ENCODE measurements around the gene PIK3R1. TPM values are rescaled to one million over a fixed set of nuclear protein-coding genes. Genes with fewer than 3 reads are reported as not detected.

PIK3R1 gene
- total RNA-seq, 1 donor from 2014 or later, result 60.0 TPM

GRCh38 chr5:68287976-68288706 lies 72.6 kb downstream of the PIK3R1 start:
- Mint-ChIP-seq H3K4me3 (ENCODE audit: low read depth) (peak overlapping the region; percentile 86), H3K9me3 (no peaks in the 10 kb centered on the region), H3K27me3 (ENCODE audit: low read depth) (no peaks in the 10 kb centered on the region), H3K36me3 (ENCODE audit: low read depth) (peaks cover 65% of the 10 kb centered on the region), H3K4me1 (ENCODE audit: low read depth) (peaks cover 86% of the 10 kb centered on the region), H3K27ac (peak overlapping the region; percentile 82)
- intact Hi-C loops (cut with micrococcal nuclease), result loop anchor here (1.0 to 10.0 kb wide), 7 partner anchors 8 to 1283 kb away; no protein-coding TSS in a partner anchor
- DNase-seq (ENCODE audit: low spot score), result peak; percentile 42

- H3K36me3 Mint-ChIP-seq (ENCODE audit: low read depth), result peaks cover 63% of the 10 kb centered on the region
- H3K4me1 Mint-ChIP-seq (ENCODE audit: low read depth), result peaks cover 80% of the 10 kb centered on the region
- no peak for DNase-seq (ENCODE audit: low spot score)
- no peaks in the 10 kb centered on the region for H3K27me3 Mint-ChIP-seq (ENCODE audit: low read depth)
- intact Hi-C loops (cut with micrococcal nuclease), result loop anchor here (1.0 to 10.0 kb wide), 7 partner anchors 8 to 1284 kb away; no protein-coding TSS in a partner anchor
- H3K27ac Mint-ChIP-seq, result peak overlapping the region; percentile 82
- peak overlapping the region; percentile 86 for H3K4me3 Mint-ChIP-seq (ENCODE audit: low read depth)
- H3K9me3 Mint-ChIP-seq, result no peaks in the 10 kb centered on the region
Observed at GRCh38 chr5:68288707-68289134, 73.2 kb downstream of the PIK3R1 start.

DNA sequence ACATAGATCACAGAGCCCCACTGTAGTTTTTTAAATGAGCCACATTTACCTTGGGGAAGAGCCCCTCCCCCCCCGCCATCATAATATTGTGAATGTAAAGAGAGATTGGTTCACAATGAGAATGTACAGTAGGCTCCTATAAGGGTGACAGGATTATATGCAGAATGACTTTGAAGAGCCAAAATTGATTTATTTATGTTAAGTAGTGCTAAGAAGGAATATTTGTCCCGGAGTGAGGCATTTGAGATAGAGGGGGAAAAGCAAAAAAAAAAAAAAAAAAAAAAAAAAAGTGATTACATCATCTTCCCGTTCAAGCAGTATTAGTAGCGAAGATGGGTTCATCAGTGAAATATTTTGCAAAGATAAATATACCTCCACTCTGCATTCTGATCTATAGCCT lies 73.9 kb downstream of the PIK3R1 start:
- H3K27ac Mint-ChIP-seq, result peak overlapping the region; percentile 22
- H3K4me3 Mint-ChIP-seq (ENCODE audit: low read depth), result peak overlapping the region; percentile 86
- intact Hi-C loops (cut with micrococcal nuclease), result loop anchor here (5.0 to 10.0 kb wide), 5 partner anchors 93 to 1285 kb away; no protein-coding TSS in a partner anchor
- no peak for DNase-seq (ENCODE audit: low spot score)
- no peaks in the 10 kb centered on the region for H3K27me3 Mint-ChIP-seq (ENCODE audit: low read depth)
- peaks cover 63% of the 10 kb centered on the region for H3K36me3 Mint-ChIP-seq (ENCODE audit: low read depth)
- H3K4me1 Mint-ChIP-seq (ENCODE audit: low read depth), result peaks cover 73% of the 10 kb centered on the region
- no peaks in the 10 kb centered on the region for H3K9me3 Mint-ChIP-seq

GRCh38 chr5:68290260-68290674 lies 74.7 kb downstream of the PIK3R1 start:
- Mint-ChIP-seq H3K4me1 (ENCODE audit: low read depth) (peaks cover 66% of the 10 kb centered on the region), H3K36me3 (ENCODE audit: low read depth) (peaks cover 64% of the 10 kb centered on the region), H3K4me3 (ENCODE audit: low read depth) (no peak overlapping the region), H3K27ac (no peak overlapping the region), H3K9me3 (no peaks in the 10 kb centered on the region), H3K27me3 (ENCODE audit: low read depth) (no peaks in the 10 kb centered on the region)
- intact Hi-C loops (cut with micrococcal nuclease), result no loop called here
- DNase-seq (ENCODE audit: low spot score), result no peak

GRCh38 chr5:68290847-68291246 lies 75.3 kb downstream of the PIK3R1 start:
- Mint-ChIP-seq H3K9me3 (no peaks in the 10 kb centered on the region), H3K27me3 (ENCODE audit: low read depth) (no peaks in the 10 kb centered on the region), H3K36me3 (ENCODE audit: low read depth) (peaks cover 65% of the 10 kb centered on the region), H3K4me3 (ENCODE audit: low read depth) (peak overlapping the region; percentile 44), H3K4me1 (ENCODE audit: low read depth) (peaks cover 60% of the 10 kb centered on the region), H3K27ac (no peak overlapping the region)
- no peak for DNase-seq (ENCODE audit: low spot score)
- intact Hi-C loops (cut with micrococcal nuclease), result no loop called here

DNA sequence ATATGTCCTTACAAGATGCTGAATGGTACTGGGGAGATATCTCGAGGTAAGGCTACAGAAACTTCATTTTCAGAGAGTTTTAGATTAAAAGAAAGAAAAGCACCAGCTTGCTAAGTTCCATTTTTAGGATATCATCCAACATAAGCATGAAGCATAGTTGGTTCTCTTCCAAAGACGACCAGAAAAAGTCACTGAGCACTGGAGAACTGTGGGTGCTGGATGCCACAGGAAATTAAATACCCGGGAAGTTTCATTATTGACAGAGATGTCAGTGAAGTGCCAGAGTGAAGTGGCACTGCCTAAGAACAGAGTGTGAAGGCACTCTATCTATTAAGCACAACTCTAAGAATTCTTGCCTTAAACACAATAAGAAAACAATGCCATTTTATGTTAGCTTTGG lies 76.8 kb downstream of the PIK3R1 start:
- DNase-seq (ENCODE audit: low spot score), result no peak
- Mint-ChIP-seq H3K4me3 (ENCODE audit: low read depth) (no peak overlapping the region), H3K27ac (no peak overlapping the region), H3K27me3 (ENCODE audit: low read depth) (no peaks in the 10 kb centered on the region), H3K9me3 (no peaks in the 10 kb centered on the region), H3K36me3 (ENCODE audit: low read depth) (peaks cover 77% of the 10 kb centered on the region), H3K4me1 (ENCODE audit: low read depth) (peaks cover 46% of the 10 kb centered on the region)
- intact Hi-C loops (cut with micrococcal nuclease), result no loop called here

DNA sequence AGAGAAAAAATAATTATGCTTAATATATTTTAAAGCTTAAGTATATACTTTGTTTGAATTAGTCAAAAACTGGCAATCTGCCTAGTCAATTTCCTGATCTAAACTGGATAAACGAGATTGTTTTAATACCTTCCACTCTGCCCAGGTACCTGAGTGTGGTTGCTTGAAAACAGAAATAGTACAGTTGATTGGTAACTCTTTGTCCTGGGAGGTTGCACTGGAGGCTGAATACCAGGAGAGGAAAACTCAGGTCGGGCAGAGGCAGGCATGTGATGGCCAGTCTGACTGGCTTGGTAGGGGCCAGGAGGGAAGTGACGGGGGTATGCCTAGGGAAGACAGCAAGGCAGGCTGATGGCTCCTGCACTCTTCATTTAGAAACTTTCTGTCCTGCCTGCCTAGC lies 80.2 kb downstream of the PIK3R1 start:
- intact Hi-C loops (cut with micrococcal nuclease), result no loop called here
- no peak for DNase-seq (ENCODE audit: low spot score)
- Mint-ChIP-seq H3K4me1 (ENCODE audit: low read depth) (peaks cover 37% of the 10 kb centered on the region), H3K4me3 (ENCODE audit: low read depth) (no peak overlapping the region), H3K36me3 (ENCODE audit: low read depth) (peaks cover 92% of the 10 kb centered on the region), H3K9me3 (no peaks in the 10 kb centered on the region), H3K27ac (no peak overlapping the region), H3K27me3 (ENCODE audit: low read depth) (no peaks in the 10 kb centered on the region)

- Mint-ChIP-seq H3K36me3 (ENCODE audit: low read depth) (peaks cover 91% of the 10 kb centered on the region), H3K27ac (no peak overlapping the region), H3K9me3 (no peaks in the 10 kb centered on the region), H3K4me1 (ENCODE audit: low read depth) (peaks cover 33% of the 10 kb centered on the region), H3K27me3 (ENCODE audit: low read depth) (no peaks in the 10 kb centered on the region), H3K4me3 (ENCODE audit: low read depth) (no peak overlapping the region)
- no peak for DNase-seq (ENCODE audit: low spot score)
- intact Hi-C loops (cut with micrococcal nuclease), result no loop called here
Observed at GRCh38 chr5:68296895-68297294, 81.3 kb downstream of the PIK3R1 start.

DNA sequence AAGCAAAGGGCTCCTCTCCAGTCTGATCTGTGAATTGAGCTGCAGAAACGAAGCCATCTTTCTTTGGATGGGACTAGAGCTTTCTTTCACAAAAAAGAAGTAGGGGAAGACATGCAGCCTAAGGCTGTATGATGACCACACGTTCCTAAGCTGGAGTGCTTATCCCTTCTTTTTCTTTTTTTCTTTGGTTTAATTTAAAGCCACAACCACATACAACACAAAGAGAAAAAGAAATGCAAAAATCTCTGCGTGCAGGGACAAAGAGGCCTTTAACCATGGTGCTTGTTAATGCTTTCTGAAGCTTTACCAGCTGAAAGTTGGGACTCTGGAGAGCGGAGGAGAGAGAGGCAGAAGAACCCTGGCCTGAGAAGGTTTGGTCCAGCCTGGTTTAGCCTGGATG lies 82.1 kb downstream of the PIK3R1 start:
- H3K4me1 Mint-ChIP-seq (ENCODE audit: low read depth), result peaks cover 32% of the 10 kb centered on the region
- no peak for DNase-seq (ENCODE audit: low spot score)
- H3K27ac Mint-ChIP-seq, result no peak overlapping the region
- H3K4me3 Mint-ChIP-seq (ENCODE audit: low read depth), result no peak overlapping the region
- H3K36me3 Mint-ChIP-seq (ENCODE audit: low read depth), result peaks cover 91% of the 10 kb centered on the region
- no peaks in the 10 kb centered on the region for H3K9me3 Mint-ChIP-seq
- H3K27me3 Mint-ChIP-seq (ENCODE audit: low read depth), result no peaks in the 10 kb centered on the region
- intact Hi-C loops (cut with micrococcal nuclease), result no loop called here

- Mint-ChIP-seq H3K36me3 (ENCODE audit: low read depth) (peaks cover 92% of the 10 kb centered on the region), H3K4me3 (ENCODE audit: low read depth) (no peak overlapping the region), H3K9me3 (no peaks in the 10 kb centered on the region), H3K27me3 (ENCODE audit: low read depth) (no peaks in the 10 kb centered on the region), H3K4me1 (ENCODE audit: low read depth) (peaks cover 40% of the 10 kb centered on the region), H3K27ac (no peak overlapping the region)
- DNase-seq (ENCODE audit: low spot score), result no peak
- intact Hi-C loops (cut with micrococcal nuclease), result no loop called here
Observed at GRCh38 chr5:68298479-68298878, 82.9 kb downstream of the PIK3R1 start.

DNA sequence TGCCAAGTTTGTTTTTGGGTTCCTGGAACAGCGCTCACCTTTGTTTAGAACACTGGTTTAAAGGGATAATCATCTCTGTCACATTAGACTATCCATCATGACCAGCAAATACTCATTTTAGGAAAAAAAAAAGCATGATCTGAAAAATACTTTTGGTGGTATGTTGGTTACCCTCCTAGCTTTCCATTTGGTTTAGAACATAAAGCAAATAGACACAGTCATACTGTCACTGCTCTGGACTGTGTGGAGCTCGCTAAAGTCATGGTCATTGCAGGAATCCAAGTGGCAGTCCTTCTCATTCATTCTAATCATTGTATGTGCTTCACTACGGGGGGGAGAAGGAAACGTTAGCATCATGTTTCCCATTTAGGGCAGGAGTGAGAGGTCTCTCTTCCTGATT lies 83.5 kb downstream of the PIK3R1 start:
- no peak overlapping the region for H3K27ac Mint-ChIP-seq
- H3K36me3 Mint-ChIP-seq (ENCODE audit: low read depth), result peaks cover 85% of the 10 kb centered on the region
- no peaks in the 10 kb centered on the region for H3K9me3 Mint-ChIP-seq
- no peak overlapping the region for H3K4me3 Mint-ChIP-seq (ENCODE audit: low read depth)
- H3K4me1 Mint-ChIP-seq (ENCODE audit: low read depth), result peaks cover 45% of the 10 kb centered on the region
- H3K27me3 Mint-ChIP-seq (ENCODE audit: low read depth), result no peaks in the 10 kb centered on the region
- intact Hi-C loops (cut with micrococcal nuclease), result no loop called here
- DNase-seq (ENCODE audit: low spot score), result no peak

- H3K36me3 Mint-ChIP-seq (ENCODE audit: low read depth), result peaks cover 81% of the 10 kb centered on the region
- intact Hi-C loops (cut with micrococcal nuclease), result no loop called here
- no peaks in the 10 kb centered on the region for H3K27me3 Mint-ChIP-seq (ENCODE audit: low read depth)
- H3K27ac Mint-ChIP-seq, result no peak overlapping the region
- H3K9me3 Mint-ChIP-seq, result no peaks in the 10 kb centered on the region
- no peak overlapping the region for H3K4me3 Mint-ChIP-seq (ENCODE audit: low read depth)
- DNase-seq (ENCODE audit: low spot score), result no peak
- H3K4me1 Mint-ChIP-seq (ENCODE audit: low read depth), result peaks cover 50% of the 10 kb centered on the region
Observed at GRCh38 chr5:68299575-68299974, 84.0 kb downstream of the PIK3R1 start.

- intact Hi-C loops (cut with micrococcal nuclease), result loop anchor here (1.0 to 5.0 kb wide), 7 partner anchors 12 to 159 kb away; no protein-coding TSS in a partner anchor
- no peak for DNase-seq (ENCODE audit: low spot score)
- peak overlapping the region; percentile 74 for H3K27ac Mint-ChIP-seq
- peaks cover 47% of the 10 kb centered on the region for H3K36me3 Mint-ChIP-seq (ENCODE audit: low read depth)
- no peak overlapping the region for H3K4me3 Mint-ChIP-seq (ENCODE audit: low read depth)
- no peaks in the 10 kb centered on the region for H3K9me3 Mint-ChIP-seq
- peaks cover 4% of the 10 kb centered on the region for H3K27me3 Mint-ChIP-seq (ENCODE audit: low read depth)
- H3K4me1 Mint-ChIP-seq (ENCODE audit: low read depth), result peaks cover 55% of the 10 kb centered on the region
Observed at GRCh38 chr5:68303038-68303738, 87.6 kb downstream of the PIK3R1 start.

Measured in activated T-helper 2 cell treated with anti-CD3 and anti-CD28 coated beads, Interferon-gamma antibody, Interleukin-2, Interleukin-4, amounts not matched to agents 10 μg/mL and 5 μg/mL and 100 μg/mL, durations not matched to agents 14 hours and 24 hours and 36 hours (primary cell).